ENCODE data around the gene FMO2. TPM values are rescaled to one million over a fixed set of nuclear protein-coding genes. Genes with fewer than 3 reads are reported as not detected.

FMO2 gene
- polyA plus RNA-seq, 2 donors: 50.5 to 95.4 TPM

Other genes with a start within 250 kb of the FMO2 start
- not detected for gene MROH9, start 249.8 kb upstream of the FMO2 start, polyA plus RNA-seq
- 1 to 10 TPM; 1.6 to 2.1 TPM for gene FMO3, start 94.4 kb upstream of the FMO2 start, polyA plus RNA-seq
- gene FMO1, start 63.2 kb downstream of the FMO2 start, polyA plus RNA-seq: 1 to 10 TPM; 1.3 to 1.9 TPM
- 1 to 10 TPM; 1.6 to 2.3 TPM for gene FMO4, start 128.9 kb downstream of the FMO2 start, polyA plus RNA-seq